K562 (cell line): ENCODE results near the gene ARMCX2. TPM values are rescaled to one million over a fixed set of nuclear protein-coding genes. Genes with fewer than 3 reads are reported as not detected.
"Not testable (repeated sequence)": the region's sequence is repeated elsewhere in the genome, so short reads cannot be mapped to it uniquely, and the experiment has no call there.

Source experiments
- ATAC-seq: fragments of 200-7000 bp; cut with Tn5 transposase; 3 replicates; pipeline ENCODE4 v1.9.1; 2020; ENCODE audit warnings: moderate library complexity
- BruUV-seq: library from RNA; stranded (reverse); fragments of 400-500 nt; replicated peaks from 2 replicates; lab custom pipeline; 2021; lab: Mats Ljungman, UMichigan
- CTCF ChIA-PET: fragments of 300-600 bp; formaldehyde crosslinking; extraction: SDS; loops from one replicate; lab custom pipeline; 2021; ENCODE audit warnings: low intra/inter-chr PET ratio; lab: Yijun Ruan, JAX
- POLR2A ChIA-PET: fragments of 300-600, 350-650 bp; sonication (Branson Sonifier 250); formaldehyde crosslinking; extraction: SDS; loops from one replicate; lab custom pipeline; 2021; ENCODE audit warnings: antibody characterized with exemption, inconsistent platforms; lab: Yijun Ruan, JAX
- DNase-seq, 4 experiments: peaks; one replicate each; pipeline versions ENCODE4 v3.0.0 to v3.0.0-alpha.2; 2011 to 2018; ENCODE audit warnings: low spot score in 3 of 4, mixed read lengths in 3 of 4; ENCODE audit errors: extremely low read depth in 1 of 4
- FAIRE-seq: peaks from 2 replicates; lab custom pipeline; 2011; peaks lifted over from hg19 to GRCh38; lab: Jason Lieb, UNC
- H2AFZ ChIP-seq: 2 replicates; pipeline ENCODE4 v1.6.0; 2011; ENCODE audit warnings: low read depth, low read length, control low read depth, inconsistent platforms
- H3K27ac ChIP-seq: fragments of 200-600 bp; 3 replicates; pipeline ENCODE4 v1.8.0; 2011; ENCODE audit warnings: low read depth, mild to moderate bottlenecking, control low read depth, inconsistent platforms, low read length, moderate library complexity, mixed read lengths; ENCODE audit errors: extremely low read depth
- H3K27me3 ChIP-seq, 2 experiments: fragments of 300-600 bp in 1 of 2; 2 replicates in 1 of 2; 3 replicates in 1 of 2; pipeline versions ENCODE4 v1.6.0 to v1.8.0; 2011; ENCODE audit warnings: inconsistent platforms in 2 of 2, low read length in 2 of 2, mild to moderate bottlenecking in 1 of 2, mixed read lengths in 1 of 2, moderate library complexity in 1 of 2; ENCODE audit not compliant: control insufficient read depth in 2 of 2, insufficient read depth in 2 of 2
- H3K36me3 ChIP-seq: fragments of 300-600 bp; 3 replicates; pipeline ENCODE4 v1.8.0; 2011; ENCODE audit warnings: mild to moderate bottlenecking, low read length, inconsistent platforms; ENCODE audit not compliant: control insufficient read depth, insufficient read depth
- H3K4me1 ChIP-seq, 2 experiments: fragments of 200-600 bp in 1 of 2; replicated peaks in 1 of 2; 2 replicates in 1 of 2; 3 replicates in 1 of 2; pipeline versions ENCODE4 v1.5.1 to v1.8.0; 2011; ENCODE audit warnings: inconsistent platforms in 2 of 2, low read length in 2 of 2, mild to moderate bottlenecking in 1 of 2, mixed read lengths in 1 of 2, moderate library complexity in 1 of 2; ENCODE audit not compliant: control insufficient read depth in 2 of 2, insufficient read depth in 2 of 2
- H3K4me2 ChIP-seq: 2 replicates; pipeline ENCODE4 v1.6.1; 2011; ENCODE audit warnings: low read length, control low read depth, inconsistent platforms, mixed read lengths; ENCODE audit not compliant: insufficient read depth
- H3K4me3 ChIP-seq: fragments of 200-600 bp; sonication (generic), shearing (Covaris generic); 2 replicates; pipeline ENCODE4 v1.5.1; 2016; ENCODE audit warnings: control low read depth, inconsistent platforms
- H3K79me2 ChIP-seq: fragments of 200-600 bp; 3 replicates; pipeline ENCODE4 v1.8.0; 2011; ENCODE audit warnings: low read length, inconsistent platforms; ENCODE audit not compliant: control insufficient read depth, insufficient read depth
- H3K9ac ChIP-seq, 2 experiments: 2 replicates each; pipeline versions ENCODE4 v1.6.0 to v1.6.1; 2011; ENCODE audit warnings: low read depth in 2 of 2, low read length in 2 of 2, control low read depth in 1 of 2, inconsistent platforms in 1 of 2, mild to moderate bottlenecking in 1 of 2, mixed read lengths in 1 of 2; ENCODE audit not compliant: insufficient read depth in 1 of 2
- H3K9me1 ChIP-seq: one replicate; pipeline ENCODE4 v1.6.0; 2011; ENCODE audit warnings: inconsistent platforms, mild to moderate bottlenecking, low read length, moderate library complexity; ENCODE audit not compliant: control insufficient read depth, insufficient read depth
- H3K9me3 ChIP-seq: replicated peaks from 2 replicates; pipeline ENCODE4 v1.5.1; 2011; ENCODE audit warnings: low read depth, low read length, inconsistent platforms; ENCODE audit not compliant: control insufficient read depth, insufficient read depth
- H4K20me1 ChIP-seq: replicated peaks from 2 replicates; pipeline ENCODE4 v1.6.1; 2011; ENCODE audit warnings: low read length, inconsistent platforms, mixed read lengths; ENCODE audit not compliant: control insufficient read depth, insufficient read depth
- CBX5 ChIP-seq: IDR thresholded peaks from 2 replicates; pipeline ENCODE4 v1.6.1; 2014; ENCODE audit warnings: low read depth, borderline replicate concordance
- HIVEP1 ChIP-seq: fragments of 250-450 bp; sonication (Bioruptor Pico); IDR thresholded peaks from 2 replicates; pipeline ENCODE4 v1.4.0; 2020; ENCODE audit warnings: mild to moderate bottlenecking
- MEIS2 ChIP-seq: fragments of 450-650 bp; IDR thresholded peaks from 2 replicates; pipeline ENCODE4 v1.6.1; 2014; ENCODE audit warnings: mild to moderate bottlenecking; ENCODE audit not compliant: partially characterized antibody
- PBX2 ChIP-seq, 2 experiments: IDR thresholded peaks in 1 of 2; conservative IDR thresholded peaks in 1 of 2; 2 replicates each; pipeline ENCODE4 v1.6.1; 2016; ENCODE audit warnings: low read depth in 2 of 2, mild to moderate bottlenecking in 1 of 2, missing compliant biosample characterization in 1 of 2, missing genetic modification characterization in 1 of 2, moderate library complexity in 1 of 2
- WHSC1 ChIP-seq: IDR thresholded peaks from one replicate; pipeline ENCODE4 v1.6.1; 2012; ENCODE audit warnings: low read length, control low read depth, inconsistent platforms
- WGBS: fragments of 100-300 bp; shearing (Covaris generic); methylation state at CpG from one replicate; pipeline ENCODE4 v1.1.6; 2016; ENCODE audit warnings: low coverage, mixed read lengths; ENCODE audit not compliant: insufficient coverage; ENCODE audit errors: missing lambda C conversion rate; 5-methylcytosine and 5-hydroxymethylcytosine counted together
- in situ Hi-C: fragments of 300-500 bp; cut with MboI; formaldehyde crosslinking; loops from 4 replicates; pipeline ENCODE4 v1.15.0; 2018; ENCODE audit warnings: inconsistent platforms, mixed read lengths
- intact Hi-C: fragments of 100-400 bp; cut with micrococcal nuclease; formaldehyde crosslinking; loops from 2 replicates; pipeline ENCODE4 v1.14.2; 2022
- polyA plus RNA-seq, 8 experiments: library from polyadenylated mRNA; depleted of rRNA in 4 of 8; stranded (reverse) in 5 of 8; unstranded in 3 of 8; fragments of >200 nt; fragmentation: Nextera tagmentation in 2 of 8; fragmentation: Illumina TruSeq in 1 of 8; extraction: Ambion mirVana in 2 of 8; extraction: Trizol in 1 of 8; gene quantifications; 2 replicates each; pipeline versions ENCODE4 v1.2.1 to v1.2.3, GENCODE V29; 2011 to 2014; ENCODE audit warnings: inconsistent platforms in 1 of 8, missing spikeins in 1 of 8
- total RNA-seq, 7 experiments: library from RNA; depleted of rRNA in 6 of 7; stranded (reverse); fragments of >200 nt in 6 of 7; fragmentation: Illumina TruSeq in 2 of 7; extraction: Trizol in 2 of 7; gene quantifications; 2 replicates each; pipeline versions ENCODE4 v1.2.1 to v1.2.3, GENCODE V29; 2011 to 2021; ENCODE audit warnings: low replicate concordance in 1 of 7

Gene ARMCX2
- total and polyA plus RNA-seq, 9 of the 15 experiments (the other 6 are each of a cell fraction or from before 2014, with no cell fraction given) = 0.03 to 0.16 TPM; not detected in 7

GRCh38 chrX:101655534-101655933 lies 4.1 kb downstream of the ARMCX2 start:
- FAIRE-seq = no peak
- no peaks in the 10 kb centered on the region for H4K20me1 ChIP-seq
- WGBS = 0% methylated on average over 3 of the region's 3 CpGs
- H3K9me1 ChIP-seq = no peaks in the 10 kb centered on the region
- no peaks in the 10 kb centered on the region for H3K36me3 ChIP-seq
- no peak overlapping the region for H3K27ac ChIP-seq
- ChIA-PET CTCF (no interaction called here), POLR2A (no interaction called here)
- no peak overlapping the region for H3K4me3 ChIP-seq
- no peaks in the 10 kb centered on the region for H3K9me3 ChIP-seq
- no TSS peak for BruUV-seq
- H2AFZ ChIP-seq = no peak overlapping the region
- no peak for ATAC-seq
- no peaks in the 10 kb centered on the region; a peak in 1 of 5 replicates for H3K4me1 ChIP-seq
- intact Hi-C loops (no loop called here), in situ Hi-C loops (no loop called here)
- no peak for DNase-seq
- peaks cover 0 to 17% of the 10 kb centered on the region in 2 experiments; a peak in 2 of 5 replicates for H3K27me3 ChIP-seq
- TF ChIP-seq CBX5 (no peak), HIVEP1 (no peak), WHSC1 (no peak), MEIS2 (peak; percentile 13), PBX2 (CRISPR knock-in tag; IDR thresholded peaks at IDR 0.05; ENCODE audit: low read depth) (no peak), PBX2 (tag; conservative IDR thresholded peaks at IDR 0.05; ENCODE audit: low read depth) (0 out of 2 replicates have a peak, but pooled peaks have one; percentile 39)
- no peak overlapping the region for H3K9ac ChIP-seq
- no peak overlapping the region for H3K4me2 ChIP-seq
- H3K79me2 ChIP-seq = no peaks in the 10 kb centered on the region

DNA sequence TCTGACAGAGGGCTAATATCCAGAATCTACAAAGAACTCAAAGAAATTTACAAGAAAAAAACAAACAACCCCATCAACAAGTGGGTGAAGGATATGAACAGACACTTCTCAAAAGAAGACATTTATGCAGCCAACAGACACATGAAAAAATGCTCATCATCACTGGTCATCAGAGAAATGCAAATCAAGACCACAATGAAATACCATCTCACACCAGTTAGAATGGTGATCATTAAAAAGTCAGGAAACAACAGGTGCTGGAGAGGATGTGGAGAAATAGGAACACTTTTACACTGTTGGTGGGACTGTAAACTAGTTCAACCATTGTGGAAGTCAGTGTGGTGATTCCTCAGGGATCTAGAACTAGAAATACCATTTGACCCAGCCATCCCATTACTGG lies 11.9 kb downstream of the ARMCX2 start:
- H3K9ac ChIP-seq, H4K20me1 ChIP-seq, H3K9me1 ChIP-seq, H3K4me2 ChIP-seq, in situ Hi-C loops, ATAC-seq, BruUV-seq, intact Hi-C loops, H3K4me3 ChIP-seq, H3K27me3 ChIP-seq, H2AFZ ChIP-seq, DNase-seq, POLR2A ChIA-PET, H3K27ac ChIP-seq, CTCF ChIA-PET, H3K36me3 ChIP-seq, H3K79me2 ChIP-seq, FAIRE-seq, H3K9me3 ChIP-seq, H3K4me1 ChIP-seq: not testable (repeated sequence)
